Measurements from ENCODE around the gene CBX3. TPM values are rescaled to one million over a fixed set of nuclear protein-coding genes. Genes with fewer than 3 reads are reported as not detected.

CBX3 gene
- total and polyA plus RNA-seq, 11 donors: 31.5 to 70.1 (median 59.9) TPM

- Histone ChIP-seq H3K27me3 (no peaks in the 10 kb centered on the region), H3K4me1 (peaks cover 18 to 55% (median 54%) of the 10 kb centered on the region in 12 donors), H3K27ac (peak overlapping the region in 5 of 12 donors; percentile 97 to 100 (median 99)), H3K4me3 (peak overlapping the region; percentile 75 to 97 (median 88)), H3K9me3 (no peaks in the 10 kb centered on the region), H3K36me3 (peaks cover 0 to 66% (median 53%) of the 10 kb centered on the region in 9 donors)
- TF ChIP-seq CTCF (IDR thresholded peaks at IDR 0.05) (no peak), POLR2A (IDR thresholded peaks at IDR 0.05) (no peak)
- DNase-seq (no peak), ATAC-seq (no peak)
- intact Hi-C loops (cut with DNase I): loop anchor here in 4 of 10 donors (2.0 to 5.0 kb wide), 4 partner anchors 40 to 305 kb away; partner anchors contain the start of gene NFE2L3 (in 1 of the 4)
- WGBS, 4 donors: 14 to 18% (median 16%) methylated on average over 5 of the region's 5 CpGs
These were observed 4.1 kb upstream of the CBX3 start for GRCh38 chr7:26197153-26198115.

GRCh38 chr7:26198133-26198780 lies 3.3 kb upstream of the CBX3 start:
- intact Hi-C loops (cut with DNase I): loop anchor here in 4 of 10 donors (2.0 to 5.0 kb wide), 4 partner anchors 41 to 306 kb away; partner anchors contain the start of gene NFE2L3 (in 1 of the 4)
- DNase-seq (no peak), ATAC-seq (no peak)
- H3K4me3 ChIP-seq: peak overlapping the region; percentile 75 to 97 (median 88)
- peak overlapping the region in 8 of 12 donors; percentile 97 to 100 (median 100) for H3K27ac ChIP-seq
- peaks cover 0 to 58% (median 44%) of the 10 kb centered on the region in 9 donors for H3K36me3 ChIP-seq
- peaks cover 15 to 55% (median 52%) of the 10 kb centered on the region in 12 donors for H3K4me1 ChIP-seq
- no peaks in the 10 kb centered on the region for H3K9me3 ChIP-seq
- WGBS, 4 donors: 0 to 1% (median 0%) methylated on average over 6 of the region's 6 CpGs
- no peak for TF ChIP-seq POLR2A (IDR thresholded peaks at IDR 0.05)
- peak; percentile 69 to 87 (median 78) for TF ChIP-seq CTCF (IDR thresholded peaks at IDR 0.05)
- no peaks in the 10 kb centered on the region for H3K27me3 ChIP-seq

GRCh38 chr7:26198781-26199169 lies 2.8 kb upstream of the CBX3 start:
- Histone ChIP-seq H3K27me3 (no peaks in the 10 kb centered on the region), H3K4me1 (peaks cover 15 to 55% (median 52%) of the 10 kb centered on the region in 12 donors), H3K9me3 (no peaks in the 10 kb centered on the region), H3K4me3 (peak overlapping the region; percentile 75 to 97 (median 88)), H3K27ac (peak overlapping the region in 8 of 12 donors; percentile 97 to 100 (median 100)), H3K36me3 (peaks cover 0 to 53% (median 39%) of the 10 kb centered on the region in 9 donors)
- intact Hi-C loops (cut with DNase I): loop anchor here in 4 of 10 donors (2.0 to 5.0 kb wide), 4 partner anchors 41 to 306 kb away; partner anchors contain the start of gene NFE2L3 (in 1 of the 4)
- 0% methylated on average over 7 of the region's 7 CpGs for WGBS, 4 donors
- DNase-seq (no peak), ATAC-seq (no peak)
- TF ChIP-seq POLR2A (IDR thresholded peaks at IDR 0.05) (no peak), CTCF (IDR thresholded peaks at IDR 0.05) (no peak)

All from heart left ventricle (tissue), 16 donors.